Activated T-helper 9 cell treated with anti-CD3 and anti-CD28 coated beads, Interleukin-2, amount 50 U/mL, for 16 hours (primary cell): ENCODE data around the gene HIF3A.

Experiments
- DNase-seq: peaks from one replicate; pipeline ENCODE4 v3.0.0-alpha.2; 2020; ENCODE audit warnings: low read depth

HIF3A gene

DNA sequence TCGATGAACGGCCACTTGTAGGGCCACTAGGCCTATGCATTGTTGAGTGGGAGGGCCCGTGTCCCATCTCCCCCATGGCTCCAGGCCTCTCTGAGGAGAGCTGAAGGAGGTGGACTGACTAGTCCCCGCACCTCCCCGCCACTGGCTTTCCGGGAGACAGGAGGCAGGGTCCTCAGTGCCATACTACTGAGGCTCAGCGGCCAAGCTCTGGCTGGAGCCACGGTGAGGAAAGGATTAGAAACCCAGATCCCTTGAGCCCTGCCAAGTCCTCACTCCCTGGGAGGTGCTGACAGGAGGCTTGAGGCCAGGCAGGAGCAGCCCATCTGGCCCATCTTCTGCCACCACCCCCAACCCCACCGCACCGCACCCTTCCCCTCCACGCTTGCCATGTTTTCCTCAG is 87.6 kb downstream of the HIF3A start:
- DNase-seq = no peak

DNA sequence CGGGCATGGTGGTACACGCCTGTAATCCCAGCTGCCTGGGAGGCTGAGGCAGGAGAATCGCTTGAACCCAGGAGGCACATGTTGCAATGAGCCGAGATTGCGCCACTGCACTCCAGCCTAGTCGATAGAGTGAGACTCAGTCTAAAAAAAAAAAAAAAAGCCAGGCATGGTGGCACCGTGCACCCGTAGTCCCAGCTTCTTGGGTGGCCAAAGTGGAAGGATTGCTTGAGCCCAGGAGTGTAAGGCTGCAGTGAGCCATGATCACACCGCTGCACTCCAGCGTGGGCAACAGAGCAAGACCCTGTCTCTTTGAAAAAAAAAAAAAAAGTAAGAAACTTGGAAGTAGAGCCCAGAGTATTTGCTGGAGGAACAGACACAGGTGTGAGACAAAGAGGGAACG is 88.8 kb downstream of the HIF3A start:
- DNase-seq = no peak

DNA sequence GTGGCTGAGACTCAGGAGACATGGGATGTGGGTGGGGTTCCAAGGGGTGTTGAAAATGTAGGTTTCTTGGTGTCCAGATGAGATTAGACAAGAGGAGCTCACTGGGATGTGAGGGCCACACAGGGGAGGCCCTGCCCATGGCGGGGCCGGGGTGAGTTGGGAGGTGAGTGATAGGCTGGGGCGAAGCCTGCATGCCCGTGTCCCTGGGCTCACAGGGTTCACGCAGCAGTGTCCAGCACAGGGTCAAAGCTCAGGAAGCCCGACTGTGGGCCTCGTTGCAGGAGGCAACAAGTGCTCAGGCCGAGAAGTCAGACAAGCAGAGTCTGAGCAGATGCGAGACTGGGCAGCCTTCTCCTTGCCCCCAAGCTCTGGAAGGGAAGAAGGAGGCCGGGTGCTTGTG is 89.3 kb downstream of the HIF3A start:
- DNase-seq = no peak

DNA sequence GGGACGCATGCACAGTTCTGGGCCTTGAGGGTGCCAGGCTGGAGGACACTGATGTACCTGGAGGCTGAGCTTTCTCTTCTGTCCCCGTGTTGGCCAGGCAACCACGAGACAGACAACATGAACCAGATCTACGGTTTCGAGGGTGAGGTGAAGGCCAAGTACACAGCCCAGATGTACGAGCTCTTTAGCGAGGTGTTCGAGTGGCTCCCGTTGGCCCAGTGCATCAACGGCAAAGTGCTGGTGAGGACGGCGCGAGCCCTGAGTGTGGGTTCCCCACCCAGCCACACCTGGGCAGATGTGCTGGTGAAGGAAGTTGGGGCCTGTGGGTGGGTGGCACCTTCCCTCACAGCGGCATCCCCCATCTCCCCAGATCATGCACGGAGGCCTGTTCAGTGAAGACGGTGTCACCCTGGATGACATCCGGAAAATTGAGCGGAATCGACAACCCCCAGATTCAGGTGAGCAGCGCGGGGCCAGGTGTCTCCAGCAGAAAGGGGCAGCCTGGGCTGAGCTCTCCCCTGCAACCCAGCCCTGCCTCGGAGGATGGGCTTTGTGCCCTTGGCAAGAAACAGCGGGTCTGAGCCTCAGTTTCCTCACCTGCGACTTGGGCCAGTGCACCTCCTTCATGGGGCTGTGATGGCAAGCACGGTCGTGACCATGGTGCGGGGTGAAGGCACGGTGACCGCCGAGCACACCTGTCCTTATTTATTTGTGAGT is 90.3 kb downstream of the HIF3A start:
- no peak for DNase-seq

DNA sequence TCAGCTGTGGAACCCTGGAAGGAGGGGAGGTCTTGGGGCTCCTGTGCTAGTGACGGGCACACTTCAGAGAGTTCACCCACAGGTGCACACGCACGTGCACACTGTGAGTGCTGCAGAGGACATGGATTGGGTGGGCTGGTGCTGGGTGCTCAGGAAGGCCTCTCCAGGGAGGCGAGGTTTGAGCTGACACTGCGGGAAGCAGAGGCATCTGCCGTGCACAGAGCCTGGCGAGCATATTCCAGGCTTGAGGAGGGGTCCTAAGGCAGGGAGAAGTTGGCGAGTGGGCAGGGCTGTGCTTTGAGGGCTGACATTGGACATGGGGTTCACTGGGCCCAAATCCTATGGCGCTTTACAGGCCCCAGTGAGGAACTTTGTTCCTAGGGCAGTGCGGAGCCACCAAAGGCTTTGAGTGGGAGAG is 90.9 kb downstream of the HIF3A start:
- DNase-seq = no peak

DNA sequence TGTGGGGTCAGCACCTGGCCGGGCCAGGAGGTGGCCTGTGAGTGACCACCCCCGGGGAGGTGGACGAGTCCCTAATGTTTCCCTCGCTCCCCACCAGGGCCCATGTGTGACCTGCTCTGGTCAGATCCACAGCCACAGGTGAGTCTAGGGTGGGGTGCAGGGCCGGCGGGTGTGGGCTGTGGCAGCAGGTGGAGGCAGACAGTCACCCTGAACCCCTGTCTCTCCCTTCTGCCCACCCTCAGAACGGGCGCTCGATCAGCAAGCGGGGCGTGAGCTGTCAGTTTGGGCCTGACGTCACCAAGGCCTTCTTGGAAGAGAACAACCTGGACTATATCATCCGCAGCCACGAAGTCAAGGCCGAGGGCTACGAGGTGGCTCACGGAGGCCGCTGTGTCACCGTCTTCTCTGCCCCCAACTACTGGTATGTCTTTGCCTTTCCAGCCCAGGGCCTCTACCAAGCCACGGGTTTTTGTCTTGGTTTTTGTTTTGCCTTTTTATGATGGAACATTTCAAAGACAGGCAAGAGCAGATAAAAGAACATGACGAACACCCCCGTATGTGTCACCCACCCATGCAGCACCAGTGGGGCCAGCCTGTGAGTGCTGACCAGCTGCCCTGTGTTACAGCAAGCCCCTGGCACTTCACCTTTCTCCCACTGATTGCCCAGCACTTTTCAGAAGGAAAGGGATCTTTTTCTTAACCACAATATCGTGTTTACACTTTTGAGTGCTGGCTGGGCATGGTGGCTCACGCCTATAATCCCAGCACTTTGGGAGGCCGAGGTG is 91.7 kb downstream of the HIF3A start:
- DNase-seq = no peak

DNA sequence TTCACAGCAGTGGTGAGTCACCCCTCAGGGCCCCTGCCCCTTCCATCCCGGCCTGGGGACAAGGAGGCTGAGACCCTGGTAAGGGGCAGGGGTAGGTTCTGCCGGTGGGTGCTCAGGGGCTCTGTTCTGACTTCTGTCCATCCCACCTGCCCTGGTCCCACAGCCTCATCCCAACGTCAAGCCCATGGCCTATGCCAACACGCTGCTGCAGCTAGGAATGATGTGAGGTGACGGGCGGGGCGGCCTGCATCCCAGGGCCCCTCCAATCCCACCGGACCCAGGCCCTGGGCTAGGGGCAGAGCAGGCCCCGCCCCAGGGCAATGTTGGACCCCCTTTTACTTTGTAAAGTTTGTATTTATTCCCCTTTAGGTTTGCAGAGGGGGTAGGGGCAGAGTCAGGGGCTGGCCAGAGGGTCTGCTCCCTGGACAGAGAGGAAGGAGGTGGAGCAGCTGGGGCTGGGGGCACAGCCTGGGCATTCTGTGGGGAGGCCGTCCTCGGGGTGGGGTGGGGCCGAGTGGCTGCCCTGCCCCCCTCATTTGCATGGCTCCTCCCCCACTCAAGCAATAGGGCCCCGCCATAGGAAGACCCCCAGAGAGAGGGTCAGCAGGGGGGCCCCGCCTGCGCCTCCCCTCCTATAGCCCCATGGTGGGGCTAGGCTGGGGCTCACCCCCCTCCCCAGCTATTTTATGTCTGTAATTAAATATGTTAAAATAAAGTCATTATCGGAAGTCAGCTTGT is 93.4 kb downstream of the HIF3A start:
- DNase-seq = no peak

DNA sequence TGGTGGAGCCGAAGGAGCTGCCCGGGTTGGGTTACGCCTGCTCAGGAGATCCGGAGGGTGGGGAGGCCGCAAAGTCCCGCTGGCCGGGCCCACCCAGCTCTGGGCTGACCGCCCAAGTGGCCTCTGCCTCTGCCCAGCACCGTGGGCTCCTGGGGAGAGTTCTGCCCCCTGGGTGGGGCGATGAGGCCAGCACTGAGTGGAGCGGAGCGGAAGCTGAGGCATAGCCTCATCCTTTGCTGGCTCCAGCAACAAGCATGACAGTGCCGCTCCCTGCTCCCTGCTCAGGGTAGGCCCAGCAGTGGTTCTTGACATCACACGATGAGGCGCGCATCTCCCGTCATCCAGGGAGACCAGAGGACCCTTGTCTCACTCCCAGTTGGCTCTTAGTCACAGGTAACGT is 94.0 kb downstream of the HIF3A start:
- no peak for DNase-seq

DNA sequence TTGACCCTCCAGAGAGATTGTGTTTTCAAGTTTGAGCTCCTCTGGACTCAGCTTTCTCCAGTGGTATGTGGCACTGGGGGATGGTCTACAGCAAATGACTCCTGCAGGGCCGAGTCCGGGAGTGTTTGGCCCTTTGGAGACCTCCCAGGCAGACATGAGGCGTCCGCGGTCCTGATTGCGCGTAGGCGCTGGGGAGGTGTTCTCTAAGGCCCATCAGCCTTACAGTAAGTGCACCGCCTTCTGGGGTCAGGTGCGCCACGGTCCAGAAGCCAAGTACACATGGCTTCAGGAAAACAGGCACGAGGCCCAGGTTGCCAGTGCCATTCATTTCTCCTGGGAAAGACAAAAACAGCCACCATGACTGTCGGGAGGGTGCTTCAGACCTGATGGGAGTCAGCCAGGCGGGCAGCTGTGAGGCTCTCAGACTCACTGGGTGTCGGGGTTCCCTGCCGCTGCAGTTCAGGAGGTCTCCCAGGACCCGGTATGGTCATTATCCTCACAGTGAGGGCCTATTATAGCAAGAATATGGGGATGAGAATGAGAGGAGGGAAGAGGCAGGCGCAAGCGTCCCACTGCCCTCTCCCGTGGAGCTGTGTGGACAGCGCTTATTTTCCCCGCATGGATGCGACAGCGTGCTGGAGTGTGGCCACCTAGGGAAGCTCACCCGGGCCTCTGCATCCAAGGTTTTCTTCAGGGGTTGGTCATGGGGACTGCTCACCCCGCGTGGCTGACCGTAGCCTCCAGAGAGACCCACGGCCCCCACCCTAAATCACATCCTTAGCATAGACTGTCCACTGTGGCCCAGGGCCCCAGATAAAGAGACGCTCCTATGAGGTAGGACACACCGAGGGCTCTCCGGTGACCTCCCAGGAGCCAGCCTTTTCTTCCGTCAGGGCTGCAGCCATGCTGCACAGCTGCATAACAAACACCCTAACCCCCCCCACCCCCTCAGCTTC is 94.7 kb downstream of the HIF3A start:
- DNase-seq = no peak

DNA sequence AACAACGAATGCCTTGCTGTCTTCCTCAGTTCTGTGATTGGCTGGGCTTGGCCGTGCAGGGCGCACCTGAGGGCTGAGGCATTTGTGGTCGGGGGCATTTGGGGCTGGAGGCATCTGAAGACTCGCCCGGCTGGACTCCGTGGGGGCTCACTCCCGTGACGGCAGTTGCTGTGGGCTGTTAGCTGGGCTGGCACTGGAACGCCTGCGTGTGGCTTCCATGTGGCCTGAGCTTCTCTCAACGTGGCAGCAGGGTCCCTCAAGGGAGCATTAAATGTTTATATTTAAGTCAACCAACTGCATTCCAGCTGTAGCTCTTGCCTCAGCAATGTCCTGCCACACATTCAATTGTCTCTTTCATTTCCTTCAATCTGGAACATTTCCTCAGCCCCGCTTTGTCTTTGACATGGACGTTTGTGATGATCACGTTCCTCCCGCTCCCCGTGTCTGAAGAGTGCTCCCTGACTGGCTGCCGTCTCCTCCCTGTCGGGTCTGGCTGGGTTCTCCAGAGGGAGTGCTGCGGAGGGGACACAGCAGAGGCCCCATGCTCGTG is 95.5 kb downstream of the HIF3A start:
- no peak for DNase-seq

DNA sequence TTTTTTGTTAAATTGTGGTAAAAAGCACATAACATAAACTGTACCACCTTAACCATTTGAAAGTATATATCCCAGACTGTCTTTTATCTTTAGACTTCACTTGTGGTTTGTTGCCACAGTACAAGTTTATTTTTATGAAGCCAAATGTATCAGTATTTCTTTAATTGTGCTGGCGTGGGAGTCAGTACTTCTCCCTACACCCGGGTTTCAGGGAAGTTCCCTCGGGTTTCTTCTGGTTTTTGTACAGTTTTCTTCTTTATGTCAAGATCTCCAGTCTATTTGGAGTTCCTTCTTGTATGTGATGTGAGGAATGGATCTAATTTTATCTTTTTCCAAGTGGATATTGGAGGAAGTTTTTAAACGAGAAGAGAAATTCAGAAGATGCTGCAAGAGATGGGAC is 96.0 kb downstream of the HIF3A start:
- no peak for DNase-seq
